Aorta (tissue), 5 donors: ENCODE results near the gene GLDN. TPM values are rescaled to one million over a fixed set of nuclear protein-coding genes. Genes with fewer than 3 reads are reported as not detected.

ENCODE experiments used
- ATAC-seq: fragments of 200-7000 bp; cut with Tn5 transposase; one replicate; pipeline ENCODE4 v1.9.1; 2022; ENCODE audit warnings: moderate library complexity; ENCODE audit not compliant: low FRiP score
- DNase-seq, 2 donors: peaks; one replicate each; pipeline ENCODE4 v3.0.0-alpha.2; 2020
- H3K27ac ChIP-seq, 2 donors: one replicate each; pipeline ENCODE4 v1.5.1; 2013; ENCODE audit warnings: low read length in 2 of 2, mild to moderate bottlenecking in 2 of 2, moderate library complexity in 2 of 2, control low read depth in 1 of 2, inconsistent platforms in 1 of 2, low read depth in 1 of 2
- H3K27me3 ChIP-seq, 2 donors: one replicate each; pipeline ENCODE4 v1.6.1; 2013; ENCODE audit warnings: control low read depth in 1 of 2, low read length in 1 of 2, mild to moderate bottlenecking in 1 of 2, moderate library complexity in 1 of 2; ENCODE audit not compliant: insufficient read depth in 2 of 2, control insufficient read depth in 1 of 2
- H3K36me3 ChIP-seq, 2 donors: one replicate each; pipeline ENCODE4 v1.6.1; 2013; ENCODE audit warnings: control low read depth in 1 of 2, low read length in 1 of 2, mild to moderate bottlenecking in 1 of 2; ENCODE audit not compliant: insufficient read depth in 2 of 2, control insufficient read depth in 1 of 2
- H3K4me1 ChIP-seq, 2 donors: one replicate each; pipeline ENCODE4 v1.6.1; 2013; ENCODE audit warnings: low read length in 2 of 2, control low read depth in 1 of 2, mild to moderate bottlenecking in 1 of 2, moderate library complexity in 1 of 2; ENCODE audit not compliant: insufficient read depth in 2 of 2, control insufficient read depth in 1 of 2
- H3K4me3 ChIP-seq, 2 donors: one replicate each; pipeline ENCODE4 v1.5.1; 2013; ENCODE audit warnings: low read length in 2 of 2, control low read depth in 1 of 2, mild to moderate bottlenecking in 1 of 2
- H3K9me3 ChIP-seq: one replicate; pipeline ENCODE4 v1.6.1; 2013; ENCODE audit warnings: mild to moderate bottlenecking, low read length; ENCODE audit not compliant: control insufficient read depth
- WGBS, 2 donors: extraction: QIAGEN DNeasy Blood & Tissue Kit; methylation state at CpG; one replicate each; pipeline ENCODE4 v1.1.7; 2013; 5-methylcytosine and 5-hydroxymethylcytosine counted together
- intact Hi-C, 2 donors: fragments of 100-400 bp; cut with DNase I; formaldehyde crosslinking; loops; one replicate each; pipeline versions ENCODE4 v1.14.2 to v1.15.0; 2022
- polyA plus RNA-seq, 2 donors: library from polyadenylated mRNA; stranded (reverse); fragments of 200-250 nt; gene quantifications; one replicate each; pipeline ENCODE4 v1.2.3, GENCODE V29; 2013
- total RNA-seq, 2 donors: library from RNA; stranded (reverse); fragmentation: NEBNext Ultra II Directional; extraction: Animal tissue kit (Norgen Biotek cat#: 25700); gene quantifications; one replicate each; pipeline ENCODE4 v1.2.1, GENCODE V29; 2021
- donor health status: healthy with polysubstance abuse.
- donor health status: Bipolar disorder and iron deficiency.
- donor health status: DM: no; HTN: no; CAD: no.
- donor health status: DM: no; HTN: no; CAD: no.
- donor health status: DM: yes; HTN: yes; CAD: no.

Gene GLDN
- total and polyA plus RNA-seq, 4 donors: 3.0 to 49.2 (median 15.9) TPM

DNA sequence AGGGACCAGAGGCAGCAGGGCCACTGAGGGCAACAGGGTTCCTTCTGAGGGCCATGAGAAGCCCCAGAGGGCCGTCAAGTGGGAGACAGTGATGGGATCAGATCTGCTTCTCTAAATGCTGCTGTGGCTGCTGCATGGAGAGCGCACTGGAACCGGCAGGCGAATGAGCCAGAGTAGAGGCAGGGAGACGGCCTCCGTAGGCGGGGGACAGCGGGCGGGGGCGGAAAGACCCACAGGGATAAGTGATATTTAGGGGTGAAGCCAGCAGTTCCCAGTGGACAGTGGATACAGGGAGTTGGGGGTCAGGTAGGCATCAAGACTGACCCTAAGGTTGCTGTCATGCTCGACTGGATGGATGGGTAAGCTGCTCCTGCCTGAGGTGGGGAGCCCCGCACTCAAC is 45.0 kb downstream of the GLDN start:
- H3K9me3 ChIP-seq: no peaks in the 10 kb centered on the region
- H3K36me3 ChIP-seq: peaks cover 0 to 3% of the 10 kb centered on the region in 2 donors
- no peaks in the 10 kb centered on the region for H3K27me3 ChIP-seq
- no peaks in the 10 kb centered on the region for H3K4me1 ChIP-seq
- DNase-seq: no peak
- no peak for ATAC-seq
- H3K27ac ChIP-seq: no peak overlapping the region
- 94 to 95% methylated on average over 12 of the region's 12 CpGs for WGBS, 2 donors
- no peak overlapping the region for H3K4me3 ChIP-seq
- intact Hi-C loops: no loop called here

DNA sequence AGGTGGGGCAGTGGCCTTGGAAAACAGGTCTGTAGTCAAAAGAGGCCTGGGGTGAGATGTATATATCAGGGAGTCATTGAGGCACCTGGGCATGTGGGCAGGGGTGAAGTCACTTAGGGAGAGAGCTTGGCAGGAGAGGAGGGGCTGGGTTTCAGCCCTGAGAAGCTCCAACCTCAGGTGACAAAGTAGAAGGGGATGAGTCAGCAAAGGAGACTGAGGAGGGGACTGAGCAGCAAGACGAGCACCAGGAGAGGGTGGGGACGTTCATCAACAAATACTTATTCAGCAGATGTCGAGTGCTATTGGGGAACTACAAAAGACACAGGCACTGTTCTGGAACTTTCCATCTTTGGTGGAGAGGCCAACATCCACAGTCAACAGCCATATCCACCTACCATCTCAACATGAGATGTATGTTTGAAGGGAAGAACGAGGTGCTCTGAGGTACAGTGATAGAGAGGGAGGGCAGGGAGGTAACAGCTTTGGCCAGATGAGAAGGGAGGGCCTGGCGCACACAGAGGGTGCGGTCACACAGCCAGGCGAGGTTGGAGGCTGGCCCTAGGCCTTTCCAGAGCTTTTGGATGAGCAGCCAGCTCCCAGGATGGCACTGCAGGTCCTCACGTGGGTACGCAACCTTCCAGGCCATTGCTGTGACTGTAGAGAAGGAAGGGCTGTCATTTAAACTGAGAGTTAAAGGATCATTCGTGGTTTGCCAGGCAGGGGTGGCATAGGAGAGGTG is 45.7 kb downstream of the GLDN start:
- intact Hi-C loops: no loop called here
- Histone ChIP-seq H3K9me3 (no peaks in the 10 kb centered on the region), H3K4me3 (no peak overlapping the region), H3K27me3 (no peaks in the 10 kb centered on the region), H3K27ac (no peak overlapping the region), H3K4me1 (no peaks in the 10 kb centered on the region), H3K36me3 (peaks cover 0 to 3% of the 10 kb centered on the region in 2 donors)
- ATAC-seq (no peak), DNase-seq (no peak)
- 86 to 89% methylated on average over 10 of the region's 10 CpGs for WGBS, 2 donors

DNA sequence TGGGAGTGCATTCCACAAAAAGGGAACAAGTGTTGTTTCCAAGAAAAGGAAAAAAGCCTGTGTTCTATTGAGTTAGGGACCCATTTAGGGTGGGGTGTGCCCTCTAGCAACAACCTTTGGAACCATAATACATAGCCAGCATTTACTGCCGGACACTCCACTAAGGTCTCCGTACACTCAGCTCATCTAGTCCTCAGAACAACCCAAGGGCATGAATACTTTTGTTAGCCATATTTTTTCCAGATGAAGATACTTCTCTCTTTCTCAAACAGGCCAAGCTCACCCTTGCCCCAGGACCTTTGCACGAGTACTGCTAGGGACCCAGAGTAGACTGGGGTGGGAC is 46.2 kb downstream of the GLDN start:
- ATAC-seq: no peak
- WGBS, 2 donors: 95 to 97% methylated on average over 3 of the region's 3 CpGs
- H3K27me3 ChIP-seq: no peaks in the 10 kb centered on the region
- no peaks in the 10 kb centered on the region for H3K9me3 ChIP-seq
- peaks cover 0 to 3% of the 10 kb centered on the region in 2 donors for H3K36me3 ChIP-seq
- H3K4me3 ChIP-seq: no peak overlapping the region
- H3K27ac ChIP-seq: no peak overlapping the region
- no peak for DNase-seq
- intact Hi-C loops: no loop called here
- no peaks in the 10 kb centered on the region for H3K4me1 ChIP-seq

DNA sequence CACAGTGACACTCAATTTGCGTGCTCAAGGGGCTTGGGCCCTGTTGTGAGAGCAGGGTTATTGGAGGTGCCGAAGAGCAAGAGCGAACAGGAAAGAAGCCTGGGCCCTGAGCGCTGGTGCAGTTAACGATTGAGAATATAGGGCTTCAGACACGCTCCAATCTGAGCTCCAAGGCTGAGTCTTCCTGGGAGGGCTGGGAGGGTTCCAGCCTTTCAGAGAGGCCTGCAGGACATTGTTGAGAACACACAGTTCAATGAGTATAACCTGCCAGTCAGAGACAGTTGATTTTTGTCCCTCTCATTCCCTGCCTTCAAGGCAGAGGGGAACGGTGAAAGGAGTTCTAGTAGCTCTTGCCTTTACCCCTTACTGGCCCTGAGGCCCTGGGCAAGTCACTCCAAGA is 47.3 kb downstream of the GLDN start:
- Histone ChIP-seq H3K9me3 (no peaks in the 10 kb centered on the region), H3K4me1 (no peaks in the 10 kb centered on the region), H3K36me3 (peaks cover 0 to 3% of the 10 kb centered on the region in 2 donors), H3K27ac (no peak overlapping the region), H3K27me3 (no peaks in the 10 kb centered on the region), H3K4me3 (no peak overlapping the region)
- ATAC-seq (no peak), DNase-seq (no peak)
- WGBS, 2 donors: 95 to 97% methylated on average over 7 of the region's 7 CpGs
- intact Hi-C loops: no loop called here

DNA sequence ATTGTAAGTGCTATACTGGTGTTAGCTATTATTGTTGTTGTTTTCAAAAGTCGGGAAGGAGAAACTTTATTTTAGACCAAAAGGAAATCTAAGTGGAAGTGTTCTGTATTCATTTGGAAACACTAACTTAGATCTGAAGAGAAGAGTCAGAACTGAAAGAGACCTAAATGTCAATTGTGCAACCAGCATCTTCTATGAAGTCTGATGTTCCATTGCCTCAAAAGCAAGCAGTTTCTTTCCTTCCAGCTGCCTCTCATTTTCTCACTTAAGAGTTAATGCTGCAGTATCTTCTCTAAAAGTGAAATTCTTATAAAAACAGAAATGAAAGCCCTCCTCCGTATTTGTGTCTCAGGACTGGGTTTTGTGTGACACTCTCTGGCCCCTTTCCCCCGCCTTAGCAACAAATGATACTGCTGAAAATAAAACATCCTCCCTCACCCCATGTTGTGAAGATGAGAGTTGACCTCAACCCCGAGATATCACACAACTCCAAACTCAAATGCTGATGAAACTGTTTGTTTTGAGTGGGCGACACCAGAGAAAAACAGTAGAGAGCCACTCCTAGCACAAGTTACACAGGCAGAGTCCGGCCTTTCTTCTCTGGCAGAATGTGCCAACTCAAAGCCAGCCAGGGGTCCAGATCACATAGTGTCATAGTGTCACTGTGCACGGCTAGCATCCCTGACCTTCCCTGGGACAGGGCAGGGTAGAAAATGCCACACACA is 48.9 kb downstream of the GLDN start:
- Histone ChIP-seq H3K4me3 (no peak overlapping the region), H3K4me1 (no peaks in the 10 kb centered on the region), H3K36me3 (peaks cover 0 to 6% of the 10 kb centered on the region in 2 donors), H3K9me3 (no peaks in the 10 kb centered on the region), H3K27ac (no peak overlapping the region), H3K27me3 (no peaks in the 10 kb centered on the region)
- DNase-seq (no peak), ATAC-seq (no peak)
- intact Hi-C loops: no loop called here
- 77 to 80% methylated on average over 7 of the region's 7 CpGs for WGBS, 2 donors

DNA sequence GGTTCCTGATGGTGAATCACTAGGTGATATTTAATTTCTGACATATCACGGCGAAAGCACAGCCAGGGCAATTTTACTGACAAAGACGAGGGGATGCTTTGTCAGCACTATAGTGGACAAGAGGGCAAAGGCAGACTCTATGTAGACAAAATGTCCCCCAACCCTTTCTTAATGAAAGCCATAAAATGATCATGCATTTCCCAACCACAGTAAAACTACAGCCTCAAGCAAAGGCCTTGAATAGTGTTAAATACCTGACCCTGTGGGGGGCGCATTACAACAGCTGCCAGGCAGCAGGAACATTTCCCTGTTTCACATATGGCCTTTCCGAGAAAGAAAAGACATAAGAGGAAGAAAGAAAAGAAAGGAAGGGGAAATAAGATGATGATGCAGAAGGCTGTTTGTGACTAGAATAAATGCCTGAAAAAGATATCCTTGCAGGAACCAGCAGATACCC is 49.5 kb downstream of the GLDN start:
- no peak for ATAC-seq

DNA sequence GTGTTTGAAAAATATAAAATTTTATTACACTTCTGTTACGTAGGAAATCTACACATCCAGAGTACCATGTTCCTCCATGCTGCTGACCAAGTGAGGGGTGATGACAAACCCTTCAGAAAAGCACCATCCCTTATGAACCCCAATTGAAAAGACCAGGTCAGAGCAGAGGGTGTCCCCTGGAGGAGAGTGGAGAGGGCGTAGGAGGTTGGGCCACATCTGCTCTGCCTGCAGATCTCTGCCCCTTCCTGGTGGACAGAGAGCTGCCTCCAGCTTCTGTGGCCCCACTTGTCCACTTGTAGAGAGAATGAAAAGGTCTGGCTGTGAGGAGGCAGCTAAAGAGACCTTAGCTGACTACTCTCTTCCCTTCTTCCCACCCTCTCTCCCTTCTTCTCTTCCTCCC is 55.5 kb downstream of the GLDN start:
- Histone ChIP-seq H3K9me3 (no peaks in the 10 kb centered on the region), H3K36me3 (peaks cover 4 to 8% of the 10 kb centered on the region in 2 donors), H3K27me3 (no peaks in the 10 kb centered on the region), H3K4me1 (no peaks in the 10 kb centered on the region), H3K4me3 (no peak overlapping the region), H3K27ac (no peak overlapping the region)
- WGBS, 2 donors: 93 to 96% methylated on average over 2 of the region's 2 CpGs
- ATAC-seq: no peak
- intact Hi-C loops: no loop called here
- DNase-seq: no peak

More for the DNA sequence above, 49.5 kb downstream of the GLDN start:
- 89 to 93% methylated on average over 5 of the region's 5 CpGs for WGBS, 2 donors
- no peaks in the 10 kb centered on the region for H3K4me1 ChIP-seq
- peaks cover 0 to 6% of the 10 kb centered on the region in 2 donors for H3K36me3 ChIP-seq
- no peaks in the 10 kb centered on the region for H3K9me3 ChIP-seq
- no peaks in the 10 kb centered on the region for H3K27me3 ChIP-seq
- H3K27ac ChIP-seq: no peak overlapping the region
- intact Hi-C loops: no loop called here
- no peak for DNase-seq
- no peak overlapping the region for H3K4me3 ChIP-seq

DNA sequence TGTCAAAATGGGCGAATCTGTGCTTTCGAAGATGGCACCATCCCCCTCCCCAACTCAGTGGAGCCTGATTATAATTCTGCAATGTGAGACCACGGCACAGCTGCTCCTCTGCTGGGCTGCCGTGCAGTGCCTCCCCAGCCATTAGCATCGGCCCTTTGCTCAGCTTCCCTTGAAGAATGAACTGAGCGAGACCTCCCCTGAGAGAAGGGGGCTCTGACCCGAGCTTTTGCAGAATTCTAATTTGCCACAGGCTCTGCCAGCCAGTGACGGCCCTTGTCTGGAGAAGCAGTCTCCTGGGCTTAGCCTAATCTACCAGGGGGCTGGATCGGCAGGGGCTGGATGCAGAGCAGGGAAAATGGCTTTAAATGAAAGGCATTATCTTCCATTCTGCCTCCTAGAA is 57.2 kb downstream of the GLDN start:
- H3K27ac ChIP-seq: no peak overlapping the region
- no peak for DNase-seq
- WGBS, 2 donors: 65 to 69% methylated on average over 9 of the region's 9 CpGs
- no peak for ATAC-seq
- H3K4me3 ChIP-seq: no peak overlapping the region
- intact Hi-C loops: no loop called here
- no peaks in the 10 kb centered on the region for H3K27me3 ChIP-seq
- H3K4me1 ChIP-seq: no peaks in the 10 kb centered on the region
- no peaks in the 10 kb centered on the region for H3K9me3 ChIP-seq
- peaks cover 4 to 8% of the 10 kb centered on the region in 2 donors for H3K36me3 ChIP-seq
